KMS-11 (cell line): ENCODE data around the gene PLN.

Experiments
- H2AFZ ChIP-seq: fragments of 200-600 bp; sonication (generic); 2 replicates; pipeline ENCODE4 v1.6.1; 2016; ENCODE audit warnings: antibody characterized with exemption, mixed run types, low read depth
- H3K27ac ChIP-seq: fragments of 200-600 bp; sonication (generic); 2 replicates; pipeline ENCODE4 v1.6.1; 2016; ENCODE audit warnings: mild to moderate bottlenecking, mixed run types
- H3K27me3 ChIP-seq: fragments of 200-600 bp; sonication (generic); 2 replicates; pipeline ENCODE4 v1.6.1; 2017; ENCODE audit warnings: mild to moderate bottlenecking, low read depth, mixed run types, moderate library complexity; ENCODE audit not compliant: insufficient read depth
- H3K36me3 ChIP-seq: fragments of 200-600 bp; sonication (generic); 2 replicates; pipeline ENCODE4 v1.6.1; 2017; ENCODE audit warnings: mild to moderate bottlenecking, mixed run types; ENCODE audit not compliant: insufficient read depth
- H3K4me1 ChIP-seq: fragments of 200-600 bp; sonication (generic); 2 replicates; pipeline ENCODE4 v1.6.1; 2016; ENCODE audit warnings: mild to moderate bottlenecking, low read depth, mixed run types; ENCODE audit not compliant: poor library complexity, severe bottlenecking
- H3K4me2 ChIP-seq: fragments of 200-600 bp; sonication (generic); 2 replicates; pipeline ENCODE4 v1.7.0; 2016; ENCODE audit warnings: mild to moderate bottlenecking, mixed run types
- H3K4me3 ChIP-seq: fragments of 200-600 bp; sonication (generic); IDR thresholded peaks from 2 replicates; pipeline ENCODE4 v1.6.1; 2017; ENCODE audit warnings: low read depth, low read length, mixed read lengths; ENCODE audit not compliant: insufficient read depth
- H3K79me2 ChIP-seq: fragments of 200-600 bp; sonication (generic); 2 replicates; pipeline ENCODE4 v1.6.1; 2016; ENCODE audit warnings: low read depth, mixed run types; ENCODE audit not compliant: insufficient read depth
- H3K9ac ChIP-seq: fragments of 200-600 bp; sonication (generic); 2 replicates; pipeline ENCODE4 v1.6.1; 2016; ENCODE audit warnings: mild to moderate bottlenecking, mixed run types
- H4K20me1 ChIP-seq: fragments of 200-600 bp; sonication (generic); 2 replicates; pipeline ENCODE4 v1.6.1; 2016; ENCODE audit warnings: mild to moderate bottlenecking, mixed run types; ENCODE audit not compliant: insufficient read depth
- TF ChIP-seq, protein P1 (sequence below): fragments of 200-600 bp; sonication (generic); conservative IDR thresholded peaks from 2 replicates; pipeline ENCODE4 v1.6.1; 2017; ENCODE audit warnings: low read depth, mild to moderate bottlenecking, antibody characterized with exemption, low read length, moderate library complexity, mixed read lengths

Gene PLN

DNA sequence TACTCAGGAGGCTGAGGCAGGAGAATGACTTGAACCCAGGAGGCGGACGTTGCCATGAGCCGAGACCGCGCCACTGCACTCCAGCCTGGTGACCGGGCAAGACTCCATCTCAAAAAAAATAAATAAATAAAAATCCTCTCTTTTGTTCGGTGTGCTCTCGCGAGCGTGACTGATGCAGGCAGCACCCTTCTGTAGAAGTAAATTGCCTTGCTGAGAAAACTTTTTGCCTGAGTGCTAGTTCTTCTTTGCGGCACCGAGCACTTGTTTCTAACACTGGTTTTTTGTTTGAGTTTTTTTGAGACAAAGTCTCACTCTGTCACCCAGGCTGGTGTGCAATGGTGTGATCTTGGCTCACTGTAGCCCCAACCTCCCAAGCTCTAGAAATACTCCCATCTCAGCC is 30.5 kb downstream of the PLN start:
- TF ChIP-seq, protein P1, sequence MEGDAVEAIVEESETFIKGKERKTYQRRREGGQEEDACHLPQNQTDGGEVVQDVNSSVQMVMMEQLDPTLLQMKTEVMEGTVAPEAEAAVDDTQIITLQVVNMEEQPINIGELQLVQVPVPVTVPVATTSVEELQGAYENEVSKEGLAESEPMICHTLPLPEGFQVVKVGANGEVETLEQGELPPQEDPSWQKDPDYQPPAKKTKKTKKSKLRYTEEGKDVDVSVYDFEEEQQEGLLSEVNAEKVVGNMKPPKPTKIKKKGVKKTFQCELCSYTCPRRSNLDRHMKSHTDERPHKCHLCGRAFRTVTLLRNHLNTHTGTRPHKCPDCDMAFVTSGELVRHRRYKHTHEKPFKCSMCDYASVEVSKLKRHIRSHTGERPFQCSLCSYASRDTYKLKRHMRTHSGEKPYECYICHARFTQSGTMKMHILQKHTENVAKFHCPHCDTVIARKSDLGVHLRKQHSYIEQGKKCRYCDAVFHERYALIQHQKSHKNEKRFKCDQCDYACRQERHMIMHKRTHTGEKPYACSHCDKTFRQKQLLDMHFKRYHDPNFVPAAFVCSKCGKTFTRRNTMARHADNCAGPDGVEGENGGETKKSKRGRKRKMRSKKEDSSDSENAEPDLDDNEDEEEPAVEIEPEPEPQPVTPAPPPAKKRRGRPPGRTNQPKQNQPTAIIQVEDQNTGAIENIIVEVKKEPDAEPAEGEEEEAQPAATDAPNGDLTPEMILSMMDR: no peak
- Histone ChIP-seq H3K9ac (no peak overlapping the region), H3K79me2 (no peaks in the 10 kb centered on the region), H2AFZ (no peak overlapping the region), H3K4me1 (no peaks in the 10 kb centered on the region), H4K20me1 (no peaks in the 10 kb centered on the region), H3K27ac (no peak overlapping the region), H3K27me3 (no peaks in the 10 kb centered on the region), H3K4me3 (no peak overlapping the region), H3K36me3 (no peaks in the 10 kb centered on the region), H3K4me2 (no peak overlapping the region)

DNA sequence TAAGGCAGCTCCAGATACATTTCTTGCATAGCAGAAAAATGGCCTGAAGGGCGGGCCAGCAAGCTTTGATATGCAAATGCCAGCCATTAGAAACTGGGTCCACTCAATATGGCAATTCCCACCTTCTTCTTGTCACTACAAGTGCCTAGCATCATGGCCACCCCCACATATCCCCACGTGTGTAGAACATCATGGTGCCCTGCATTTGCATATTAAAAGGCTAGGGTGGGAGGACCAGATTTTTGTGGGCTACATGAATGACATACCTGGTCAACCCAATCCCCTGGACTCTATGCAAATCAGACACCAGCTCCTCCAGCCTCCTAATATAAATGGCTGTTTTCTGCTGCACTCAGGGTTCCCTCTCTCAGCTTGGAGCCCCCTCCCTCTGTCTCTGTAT is 31.7 kb downstream of the PLN start:
- Histone ChIP-seq H3K27ac (no peak overlapping the region), H3K4me2 (no peak overlapping the region), H3K4me1 (no peaks in the 10 kb centered on the region), H2AFZ (no peak overlapping the region), H3K79me2 (no peaks in the 10 kb centered on the region), H3K36me3 (no peaks in the 10 kb centered on the region), H3K27me3 (no peaks in the 10 kb centered on the region), H4K20me1 (no peaks in the 10 kb centered on the region), H3K9ac (no peak overlapping the region), H3K4me3 (no peak overlapping the region)
- TF ChIP-seq, protein P1: no peak

DNA sequence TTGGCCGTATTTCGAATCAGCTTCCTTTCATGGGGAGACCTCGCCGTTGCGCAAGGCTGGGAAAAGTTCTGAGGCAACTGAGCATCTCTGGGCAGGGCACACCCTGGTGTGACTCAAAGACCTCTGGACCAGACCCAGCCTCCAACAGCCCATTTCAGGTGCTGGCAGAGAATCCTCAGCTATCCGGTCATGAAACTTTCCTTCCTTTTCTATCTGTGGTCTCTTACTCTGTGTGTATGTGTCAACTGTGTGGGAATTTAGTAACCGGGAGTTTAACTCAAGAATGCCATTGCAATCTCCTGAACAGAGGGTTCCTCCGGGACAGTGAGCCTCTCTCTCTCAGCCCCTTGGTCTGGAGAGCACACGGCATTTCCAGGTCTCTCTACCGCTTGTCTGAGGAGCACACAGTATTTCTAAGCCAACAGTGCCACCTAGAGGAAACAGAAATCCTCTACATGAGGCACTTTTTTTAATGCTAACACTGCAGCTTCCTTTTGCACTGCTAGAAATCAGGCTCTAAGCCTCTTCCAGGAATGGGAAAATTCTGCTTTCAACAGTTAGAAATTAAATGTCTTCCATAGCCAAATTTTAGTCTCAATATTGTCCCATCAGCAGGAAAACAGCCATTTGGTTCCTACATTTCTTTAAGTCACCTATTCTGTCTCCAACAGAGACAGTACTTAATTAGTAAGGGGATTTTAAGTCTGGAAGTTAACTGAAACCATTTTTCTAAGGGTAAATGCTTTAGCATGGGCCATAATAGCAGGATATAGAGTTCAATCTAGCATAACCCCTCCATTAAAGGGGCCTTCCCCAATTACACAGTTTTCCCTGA is 32.7 kb downstream of the PLN start:
- Histone ChIP-seq H3K4me1 (no peaks in the 10 kb centered on the region), H3K79me2 (no peaks in the 10 kb centered on the region), H3K27ac (no peak overlapping the region), H3K36me3 (no peaks in the 10 kb centered on the region), H3K27me3 (no peaks in the 10 kb centered on the region), H3K4me2 (no peak overlapping the region), H4K20me1 (no peaks in the 10 kb centered on the region), H3K4me3 (no peak overlapping the region), H2AFZ (no peak overlapping the region), H3K9ac (no peak overlapping the region)
- TF ChIP-seq, protein P1: peak; percentile 60; the same call in 1 of the 2 replicates

DNA sequence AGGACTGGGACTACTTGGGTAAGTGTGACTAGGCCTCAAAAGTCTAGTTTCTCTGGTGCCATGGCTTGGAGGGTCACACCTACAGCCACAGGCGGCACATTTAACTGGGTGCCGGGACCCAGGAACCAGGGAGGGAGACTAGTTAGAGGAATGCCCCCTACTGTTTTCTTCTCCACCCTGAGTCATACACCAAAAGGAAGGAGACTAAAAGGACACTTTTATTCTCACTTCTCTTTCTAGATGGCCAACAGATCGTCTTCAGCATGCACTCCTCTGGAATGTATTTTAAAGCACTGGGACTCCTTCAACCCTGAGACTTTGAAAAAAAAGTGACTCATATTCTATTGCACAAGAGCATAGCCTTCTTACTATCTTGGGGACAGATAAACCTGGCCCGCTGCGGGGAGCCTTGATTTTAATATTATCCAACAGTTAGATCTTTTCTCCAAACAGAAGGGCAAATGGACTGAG is 33.4 kb downstream of the PLN start:
- TF ChIP-seq, protein P1: no peak
- Histone ChIP-seq H3K9ac (no peak overlapping the region), H3K27ac (no peak overlapping the region), H3K4me1 (no peaks in the 10 kb centered on the region), H4K20me1 (no peaks in the 10 kb centered on the region), H2AFZ (no peak overlapping the region), H3K4me2 (no peak overlapping the region), H3K27me3 (no peaks in the 10 kb centered on the region), H3K79me2 (no peaks in the 10 kb centered on the region), H3K36me3 (no peaks in the 10 kb centered on the region), H3K4me3 (no peak overlapping the region)
